ENCODE measurements around the gene HSD17B11.
"Not testable (repeated sequence)": the region's sequence is repeated elsewhere in the genome, so short reads cannot be mapped to it uniquely, and the experiment has no call there.

The HSD17B11 gene

GRCh38 chr4:87293889-87294288, 97.1 kb downstream of the HSD17B11 start:
- H3K27me3 Mint-ChIP-seq, DNase-seq, H3K4me3 Mint-ChIP-seq, H3K4me1 Mint-ChIP-seq, CTCF ChIA-PET, H3K9me3 Mint-ChIP-seq, H3K27ac Mint-ChIP-seq, H3K36me3 Mint-ChIP-seq: not testable (repeated sequence)

GRCh38 chr4:87286970-87287369, 104.0 kb downstream of the HSD17B11 start:
- CTCF ChIA-PET: no interaction called here
- H3K9me3 Mint-ChIP-seq: peaks cover 17% of the 10 kb centered on the region
- no peak for DNase-seq
- no peaks in the 10 kb centered on the region for H3K36me3 Mint-ChIP-seq
- H3K4me3 Mint-ChIP-seq: no peak overlapping the region
- no peaks in the 10 kb centered on the region for H3K4me1 Mint-ChIP-seq
- no peaks in the 10 kb centered on the region for H3K27me3 Mint-ChIP-seq
- no peak overlapping the region for H3K27ac Mint-ChIP-seq
